PC-9 (cell line): ENCODE data around the gene IDH2.
"Not testable (repeated sequence)": the region's sequence is repeated elsewhere in the genome, so short reads cannot be mapped to it uniquely, and the experiment has no call there.

Experiments used
- CTCF ChIP-seq: fragments of 200-600 bp; sonication (generic); conservative IDR thresholded peaks from 2 replicates; pipeline ENCODE4 v1.6.1; 2017; ENCODE audit warnings: mixed run types, antibody characterized with exemption, mild to moderate bottlenecking, moderate library complexity
- EZH2 ChIP-seq: fragments of 200-600 bp; sonication (generic); IDR thresholded peaks from 2 replicates; pipeline ENCODE4 v1.8.0; 2017; ENCODE audit warnings: antibody characterized with exemption, low read depth

- not testable (repeated sequence) for TF ChIP-seq CTCF, EZH2
Observed at GRCh38 chr15:90108038-90108437, 5.8 kb upstream of the IDH2 start.
